GM10248 (cell line): ENCODE results near the gene F11R.
"Not testable (repeated sequence)": the region's sequence is repeated elsewhere in the genome, so short reads cannot be mapped to it uniquely, and the experiment has no call there.

Source experiments
- CTCF ChIA-PET: fragments of 300-600 bp; sonication (Branson Sonifier 250); formaldehyde crosslinking; extraction: SDS; loops from one replicate; lab custom pipeline; 2021; ENCODE audit warnings: antibody characterized with exemption; lab: Yijun Ruan, JAX
- POLR2A ChIA-PET: fragments of 350-650 bp; sonication (Branson Sonifier 250); formaldehyde crosslinking; extraction: SDS; loops from one replicate; lab custom pipeline; 2020; ENCODE audit warnings: antibody characterized with exemption; lab: Yijun Ruan, JAX
- DNase-seq: peaks from one replicate; pipeline ENCODE4 v3.0.0; 2012; ENCODE audit errors: extremely low spot score
- TF ChIP-seq, protein P1 (sequence below): IDR thresholded peaks from 2 replicates; pipeline ENCODE4 v1.5.1; 2012; ENCODE audit warnings: mild to moderate bottlenecking, low read depth; ENCODE audit errors: extremely low read depth, missing control alignments, control extremely low read depth

Gene F11R

DNA sequence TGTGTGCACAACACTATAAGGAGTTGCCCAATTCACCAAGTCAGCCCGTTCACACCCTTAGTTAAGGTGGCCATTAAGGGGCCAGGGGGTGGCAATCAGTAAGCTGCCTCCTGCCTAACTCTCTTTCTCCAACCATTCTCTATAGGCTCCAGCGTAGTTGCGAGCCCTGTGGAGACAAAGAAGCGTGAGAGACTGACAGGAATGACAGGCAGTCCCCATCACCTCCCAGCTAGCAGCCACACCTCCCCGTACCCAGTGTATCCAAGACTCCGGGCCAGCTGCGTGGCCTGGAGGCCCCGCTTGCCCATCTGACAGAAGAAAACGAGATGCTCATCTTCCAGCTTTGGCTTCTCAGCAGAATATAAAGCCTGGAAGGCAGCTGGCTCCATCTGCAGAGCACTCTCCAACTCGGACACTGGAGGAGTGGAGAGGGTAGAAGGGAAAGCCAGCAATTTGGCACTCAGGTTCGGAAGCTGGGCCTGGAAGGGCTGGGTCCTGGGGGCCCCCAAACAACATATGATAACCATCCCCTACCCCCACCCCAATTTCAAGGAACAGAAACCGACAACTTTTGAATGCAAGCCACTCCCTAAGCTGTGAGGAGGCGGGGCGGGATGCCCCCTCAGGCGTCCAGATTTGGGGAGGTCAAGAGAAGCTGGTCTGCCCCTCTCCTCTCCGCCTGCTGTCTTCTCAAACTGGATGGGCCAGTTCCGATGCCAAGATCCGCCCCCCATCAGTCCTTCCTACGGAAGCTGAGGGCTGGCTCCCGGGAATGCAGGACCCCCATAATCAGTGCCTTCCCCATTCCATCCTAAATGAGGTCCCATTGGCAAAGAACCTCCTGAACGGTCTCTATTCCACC is 16.9 kb upstream of the F11R start:
- DNase-seq, result peak; percentile 37
- POLR2A ChIA-PET, result interaction anchor here (0.7 to 1.7 kb wide), 4 partner anchors 9 to 268 kb away, joined by 3 to 7 read pairs (median 5); partner anchors contain the start of gene F11R
- TF ChIP-seq, protein P1, sequence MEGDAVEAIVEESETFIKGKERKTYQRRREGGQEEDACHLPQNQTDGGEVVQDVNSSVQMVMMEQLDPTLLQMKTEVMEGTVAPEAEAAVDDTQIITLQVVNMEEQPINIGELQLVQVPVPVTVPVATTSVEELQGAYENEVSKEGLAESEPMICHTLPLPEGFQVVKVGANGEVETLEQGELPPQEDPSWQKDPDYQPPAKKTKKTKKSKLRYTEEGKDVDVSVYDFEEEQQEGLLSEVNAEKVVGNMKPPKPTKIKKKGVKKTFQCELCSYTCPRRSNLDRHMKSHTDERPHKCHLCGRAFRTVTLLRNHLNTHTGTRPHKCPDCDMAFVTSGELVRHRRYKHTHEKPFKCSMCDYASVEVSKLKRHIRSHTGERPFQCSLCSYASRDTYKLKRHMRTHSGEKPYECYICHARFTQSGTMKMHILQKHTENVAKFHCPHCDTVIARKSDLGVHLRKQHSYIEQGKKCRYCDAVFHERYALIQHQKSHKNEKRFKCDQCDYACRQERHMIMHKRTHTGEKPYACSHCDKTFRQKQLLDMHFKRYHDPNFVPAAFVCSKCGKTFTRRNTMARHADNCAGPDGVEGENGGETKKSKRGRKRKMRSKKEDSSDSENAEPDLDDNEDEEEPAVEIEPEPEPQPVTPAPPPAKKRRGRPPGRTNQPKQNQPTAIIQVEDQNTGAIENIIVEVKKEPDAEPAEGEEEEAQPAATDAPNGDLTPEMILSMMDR, result no peak
- CTCF ChIA-PET, result interaction anchor here (1.0 to 5.6 kb wide), 5 partner anchors 11 to 61 kb away, joined by 3 to 49 read pairs (median 10); partner anchors contain the start of genes F11R and KLHDC9

DNA sequence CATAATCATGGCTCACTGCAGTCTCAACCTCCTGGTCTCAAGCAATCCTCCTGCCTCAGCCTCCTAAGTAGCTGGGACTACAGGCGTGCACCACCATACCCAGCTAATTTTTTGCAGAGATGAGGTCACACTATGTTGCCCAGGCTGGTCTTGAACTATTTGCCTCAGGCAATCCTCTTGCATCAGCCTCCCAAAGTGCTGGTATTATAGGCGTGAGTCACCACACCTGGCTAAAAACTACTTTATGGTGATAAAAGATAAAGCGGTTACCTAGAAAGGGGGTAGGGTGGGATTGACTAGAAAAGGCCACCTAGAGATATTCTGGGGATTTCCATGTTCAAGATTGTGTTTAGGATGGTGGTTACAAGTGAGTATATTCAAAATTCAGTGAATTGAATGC is 12.8 kb upstream of the F11R start:
- ChIA-PET POLR2A (no interaction called here), CTCF (interaction anchor here (1.1 to 3.8 kb wide), 3 partner anchors 8 to 100 kb away, joined by 3 to 17 read pairs (median 4); partner anchors contain the start of gene USF1)
- no peak for DNase-seq
- TF ChIP-seq, protein P1, result no peak

DNA sequence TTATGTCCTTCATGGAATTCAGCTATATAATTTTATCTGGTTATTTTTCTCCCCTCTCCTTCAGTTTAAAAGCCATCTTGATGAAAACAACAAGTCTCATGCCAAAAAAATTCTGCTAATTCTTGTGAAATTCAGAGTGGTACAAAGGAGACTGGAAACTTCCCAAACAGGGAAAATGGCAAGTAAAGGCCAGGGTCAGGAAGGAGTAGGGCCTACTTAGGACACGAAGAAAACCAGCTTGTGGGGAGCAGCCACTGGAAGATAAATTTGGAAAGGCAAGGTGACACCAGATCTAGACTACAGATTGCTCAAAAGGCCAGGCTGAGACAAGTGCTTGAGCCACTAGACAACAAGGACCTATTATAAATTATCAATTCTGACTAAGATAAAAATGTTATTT is 11.5 kb upstream of the F11R start:
- CTCF ChIA-PET, result interaction anchor here (0.7 to 3.8 kb wide), 5 partner anchors 10 to 101 kb away, joined by 3 to 17 read pairs (median 3); partner anchors contain the start of gene USF1
- POLR2A ChIA-PET, result interaction anchor here (1.1 kb wide), 1 partner anchor 11 kb away, joined by 3 read pairs; the partner anchor contains the start of gene F11R
- no peak for DNase-seq
- TF ChIP-seq, protein P1, result no peak

DNA sequence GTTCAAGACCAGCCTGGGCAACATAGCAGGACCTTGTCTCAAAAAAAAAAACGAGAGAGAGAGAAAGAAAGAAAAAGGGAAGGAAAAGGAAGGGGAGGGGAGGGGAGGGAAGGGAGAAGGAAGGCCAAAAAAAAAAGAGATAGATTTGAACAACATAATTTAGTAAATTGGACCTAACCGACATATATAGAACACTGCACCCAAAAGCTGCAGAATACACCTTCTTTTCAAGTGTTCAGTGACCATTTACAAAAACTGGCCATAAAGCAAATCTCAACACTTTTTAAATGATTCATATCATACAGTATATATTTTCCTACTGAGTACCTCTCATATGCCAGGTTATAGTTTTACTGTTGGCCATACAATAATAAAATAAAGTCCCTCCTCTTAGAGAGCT is 10.9 kb upstream of the F11R start:
- ChIA-PET POLR2A (interaction anchor here (1.1 kb wide), 1 partner anchor 11 kb away, joined by 3 read pairs; the partner anchor contains the start of gene F11R), CTCF (interaction anchor here (0.7 to 3.8 kb wide), 2 partner anchors 10 to 18 kb away, joined by 3 to 17 read pairs; no protein-coding TSS in a partner anchor)
- TF ChIP-seq, protein P1, result no peak
- DNase-seq, result no peak

DNA sequence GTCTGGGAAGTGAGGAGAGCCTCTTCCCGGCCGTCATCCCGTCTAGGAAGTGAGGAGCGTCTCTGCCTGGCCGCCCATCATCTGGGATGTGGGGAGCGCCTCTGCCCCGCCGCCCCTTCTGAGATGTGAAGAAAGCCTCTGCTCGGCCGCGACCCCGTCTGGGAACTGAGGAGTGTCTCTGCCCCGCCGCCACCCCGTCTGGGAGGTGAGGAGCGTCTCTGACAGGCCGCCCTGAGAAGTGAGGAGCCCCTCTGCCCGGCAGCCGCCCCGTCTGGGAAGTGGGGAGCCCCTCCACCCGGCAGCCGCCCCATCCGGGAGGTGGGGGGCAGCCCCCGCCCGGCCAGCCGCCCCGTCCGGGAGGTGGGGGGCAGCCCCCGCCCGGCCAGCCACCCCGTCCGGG is 8.5 kb upstream of the F11R start:
- CTCF ChIA-PET, DNase-seq, POLR2A ChIA-PET: not testable (repeated sequence)

DNA sequence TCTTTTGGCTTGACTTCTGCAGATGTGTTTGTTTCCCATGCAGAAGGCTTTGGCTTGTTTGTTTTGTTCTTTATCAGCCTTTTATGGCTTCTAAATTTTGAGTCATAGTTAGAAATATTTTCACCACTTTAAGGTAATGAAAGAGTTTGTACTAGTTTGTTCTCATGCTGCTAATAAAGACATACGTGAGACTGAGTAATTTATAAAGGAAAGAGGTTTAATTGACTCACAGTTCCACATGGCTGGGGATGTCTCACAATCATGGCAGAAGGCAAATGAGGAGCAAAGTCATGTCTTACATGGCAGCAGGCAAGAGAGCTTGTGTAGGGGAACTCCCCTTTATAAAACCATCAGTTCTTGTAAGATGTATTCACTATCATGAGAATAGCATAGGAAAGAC is 6.0 kb upstream of the F11R start:
- POLR2A ChIA-PET, DNase-seq: not testable (repeated sequence)
- CTCF ChIA-PET, result interaction anchor here (1.1 to 2.7 kb wide), 4 partner anchors 8 to 30 kb away, joined by 3 to 10 read pairs (median 5); no protein-coding TSS in a partner anchor

DNA sequence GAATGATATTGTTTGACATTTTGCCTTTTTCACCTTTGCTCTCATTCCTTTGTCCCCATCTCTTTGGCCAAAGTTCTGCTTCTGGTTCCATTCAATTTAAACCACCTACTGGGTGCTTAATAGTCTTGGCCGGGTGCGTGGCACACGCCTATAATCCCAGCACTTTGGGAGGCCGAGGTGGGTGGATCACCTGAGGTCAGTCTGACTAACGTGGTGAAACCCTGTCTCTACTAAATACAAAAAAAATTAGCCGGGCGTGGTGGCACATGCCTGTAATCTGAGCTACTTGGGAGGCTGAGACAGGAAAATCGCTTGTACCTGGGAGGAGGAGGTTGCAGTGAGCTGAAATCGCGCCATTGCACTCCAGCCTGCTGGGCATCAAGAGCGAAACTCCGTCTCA is 1.5 kb upstream of the F11R start:
- CTCF ChIA-PET, result interaction anchor here (1.2 kb wide), 1 partner anchor 21 kb away, joined by 3 read pairs; no protein-coding TSS in a partner anchor
- POLR2A ChIA-PET, result interaction anchor here (2.3 kb wide), 1 partner anchor 23 kb away, joined by 13 read pairs; the partner anchor contains the start of gene USF1
- DNase-seq, result not testable (repeated sequence)
